ENCODE measurements around the gene RNF10. TPM values are rescaled to one million over a fixed set of nuclear protein-coding genes. Genes with fewer than 3 reads are reported as not detected.
"Not testable (repeated sequence)": the region's sequence is repeated elsewhere in the genome, so short reads cannot be mapped to it uniquely, and the experiment has no call there.

RNF10 gene
- polyA plus RNA-seq, 1 of the 3 experiments (the other 2 are of a cell fraction) = 118 TPM

- H3K4me3 ChIP-seq (ENCODE audit: low read depth in 2 of 2, low read length in 1 of 2); H3K9me2 ChIP-seq; H4K20me1 ChIP-seq (ENCODE audit: insufficient read depth); H2AFZ ChIP-seq (ENCODE audit: low read depth); H3K4me2 ChIP-seq; DNase-seq; POLR2A ChIA-PET; H3F3A ChIP-seq (replicated peaks; ENCODE audit: insufficient read depth); H3K27ac ChIP-seq (ENCODE audit: low read depth in 2 of 2, low read length in 1 of 2); H3K9me3 ChIP-seq; H3K4me1 ChIP-seq (ENCODE audit: control insufficient read depth in 1 of 2, insufficient read depth in 2 of 2, low read depth in 1 of 2, low read length in 1 of 2); H3K27me3 ChIP-seq (ENCODE audit: insufficient read depth); H3K9ac ChIP-seq; H3K36me3 ChIP-seq (replicated peaks in 1 of 2; ENCODE audit: control insufficient read depth in 1 of 2, insufficient read depth in 2 of 2, low read length in 1 of 2); H3K79me2 ChIP-seq (ENCODE audit: insufficient read depth): not testable (repeated sequence)
- CTCF ChIA-PET = interaction anchor here (1.1 to 2.1 kb wide), 5 partner anchors 18 to 369 kb away, joined by 3 to 6 read pairs (median 5); no protein-coding TSS in a partner anchor
- 60% methylated on average over 5 of the region's 5 CpGs for WGBS (ENCODE audit: low lambda C conversion rate)
Observed at GRCh38 chr12:120602416-120602815, 68.3 kb downstream of the RNF10 start.

GRCh38 chr12:120610560-120610959 is 76.4 kb downstream of the RNF10 start:
- no peaks in the 10 kb centered on the region for H4K20me1 ChIP-seq (ENCODE audit: insufficient read depth)
- H3F3A ChIP-seq (replicated peaks; ENCODE audit: insufficient read depth) = no peaks in the 10 kb centered on the region
- H3K9me3 ChIP-seq = no peaks in the 10 kb centered on the region
- no peak for TF ChIP-seq POLR2AphosphoS5 (IDR thresholded peaks at IDR 0.05; ENCODE audit: low read depth, low read length)
- no peak for TF ChIP-seq TAF1 (IDR thresholded peaks at IDR 0.05; ENCODE audit: borderline replicate concordance, low read depth, low read length)
- TF ChIP-seq MEF2A (IDR thresholded peaks at IDR 0.05; ENCODE audit: borderline replicate concordance, low read depth) = no peak
- TF ChIP-seq PBX3 (IDR thresholded peaks at IDR 0.05) = no peak
- no peak for TF ChIP-seq SMC3 (IDR thresholded peaks at IDR 0.05; ENCODE audit: low read depth, low read length)
- no peak for TF ChIP-seq USF2 (IDR thresholded peaks at IDR 0.05; ENCODE audit: borderline replicate concordance, low read depth, low read length)
- no peak for TF ChIP-seq NFIC (IDR thresholded peaks at IDR 0.05; ENCODE audit: borderline replicate concordance)
- TF ChIP-seq FOXM1 (IDR thresholded peaks at IDR 0.05; ENCODE audit: low read depth) = no peak
- TF ChIP-seq YY1 (IDR thresholded peaks at IDR 0.05; ENCODE audit: low read depth) = no peak
- TF ChIP-seq FOSL2 (IDR thresholded peaks at IDR 0.05; ENCODE audit: borderline replicate concordance, low read depth) = no peak
- TF ChIP-seq MXI1 (IDR thresholded peaks at IDR 0.05; ENCODE audit: low read depth, low read length) = no peak
- TF ChIP-seq GATA2 (CRISPR knock-in tag; IDR thresholded peaks at IDR 0.05) = no peak
- TF ChIP-seq SIN3A (IDR thresholded peaks at IDR 0.05; ENCODE audit: borderline replicate concordance, low read depth, low read length) = no peak
- TF ChIP-seq RXRA (IDR thresholded peaks at IDR 0.05; ENCODE audit: borderline replicate concordance, low read depth) = no peak
- TF ChIP-seq REST (IDR thresholded peaks at IDR 0.05; ENCODE audit: low read depth, low read length) = no peak
- no peak for TF ChIP-seq USF1 (IDR thresholded peaks at IDR 0.05; ENCODE audit: borderline replicate concordance, low read depth)
- no peak for TF ChIP-seq IRF3 (IDR thresholded peaks at IDR 0.05; ENCODE audit: low read depth, low read length)
- no peak for DNase-seq
- H2AFZ ChIP-seq (ENCODE audit: low read depth) = no peak overlapping the region
- ChIA-PET POLR2A (no interaction called here), CTCF (interaction anchor here (0.9 kb wide), 1 partner anchor 34 kb away, joined by 4 read pairs; no protein-coding TSS in a partner anchor)
- H3K4me3 ChIP-seq (ENCODE audit: low read depth in 2 of 2, low read length in 1 of 2) = no peak overlapping the region
- no peaks in the 10 kb centered on the region for H3K79me2 ChIP-seq (ENCODE audit: insufficient read depth)
- H3K9ac ChIP-seq = no peak overlapping the region
- no peak overlapping the region for H3K4me2 ChIP-seq
- no peaks in the 10 kb centered on the region for H3K9me2 ChIP-seq
- no peaks in the 10 kb centered on the region for H3K4me1 ChIP-seq (ENCODE audit: control insufficient read depth in 1 of 2, insufficient read depth in 2 of 2, low read depth in 1 of 2, low read length in 1 of 2)
- no peaks in the 10 kb centered on the region for H3K27me3 ChIP-seq (ENCODE audit: insufficient read depth)
- no peaks in the 10 kb centered on the region for H3K36me3 ChIP-seq (replicated peaks in 1 of 2; ENCODE audit: control insufficient read depth in 1 of 2, insufficient read depth in 2 of 2, low read length in 1 of 2)
- WGBS (ENCODE audit: low lambda C conversion rate) = 17% methylated on average over 4 of the region's 4 CpGs
- H3K27ac ChIP-seq (ENCODE audit: low read depth in 2 of 2, low read length in 1 of 2) = no peak overlapping the region

All from SK-N-SH (cell line).